GM19025 (cell line): ENCODE data around the gene MCEMP1.

Experiments
- ATAC-seq: cut with Tn5 transposase; IDR thresholded peaks from one replicate; pipeline ENCODE4 v1.9.1; 2021; ENCODE audit warnings: mild to moderate bottlenecking, low read depth, moderate library complexity; ENCODE audit not compliant: unreplicated experiment

MCEMP1 gene

GRCh38 chr19:7676854-7677253 lies at the start of gene MCEMP1:
TSS of gene MCEMP1 (plus strand) at chr19:7677090. CDS start at chr19:7677121, 31 bp downstream.
- ATAC-seq = no peak

- no peak for ATAC-seq
Observed at GRCh38 chr19:7627166-7627565, 49.7 kb upstream of the MCEMP1 start.

GRCh38 chr19:7628589-7629311 lies 48.1 kb upstream of the MCEMP1 start:
- no peak for ATAC-seq

- ATAC-seq = peak; percentile 97
Observed at GRCh38 chr19:7629347-7630054, 47.4 kb upstream of the MCEMP1 start, which contains the start of the genes PET100 and XAB2. TSS of gene PET100 (plus strand) at chr19:7629793. CDS start at chr19:7629834, 41 bp downstream. TSS of gene XAB2 (minus strand) at chr19:7629545. CDS start at chr19:7629527, 18 bp downstream.

- ATAC-seq = no peak
Observed at GRCh38 chr19:7631577-7631976, 45.3 kb upstream of the MCEMP1 start.

GRCh38 chr19:7632340-7633203 lies 44.3 kb upstream of the MCEMP1 start:
- ATAC-seq = no peak

GRCh38 chr19:7633698-7634097 lies 43.2 kb upstream of the MCEMP1 start, which contains the start of gene PCP2:
TSS of gene PCP2 (minus strand) at chr19:7633719. CDS start at chr19:7633457, 262 bp downstream.
- ATAC-seq = no peak

GRCh38 chr19:7635670-7636069 lies 41.2 kb upstream of the MCEMP1 start:
- ATAC-seq = no peak

- ATAC-seq = no peak
Observed at GRCh38 chr19:7636317-7636690, 40.6 kb upstream of the MCEMP1 start.

- peak; percentile 82 for ATAC-seq
Observed at GRCh38 chr19:7636691-7637373, 40.1 kb upstream of the MCEMP1 start, which contains the start of gene STXBP2. TSS of gene STXBP2 (plus strand) at chr19:7637110. CDS start at chr19:7637150, 40 bp downstream.

- ATAC-seq = no peak
Observed at GRCh38 chr19:7637374-7638256, 39.3 kb upstream of the MCEMP1 start.

- no peak for ATAC-seq
Observed at GRCh38 chr19:7638802-7639465, 38.0 kb upstream of the MCEMP1 start.

- ATAC-seq = no peak
Observed at GRCh38 chr19:7639863-7640348, 37.0 kb upstream of the MCEMP1 start.

- no peak for ATAC-seq
Observed at GRCh38 chr19:7640803-7641202, 36.1 kb upstream of the MCEMP1 start.

- ATAC-seq = no peak
Observed at GRCh38 chr19:7641290-7642276, 35.3 kb upstream of the MCEMP1 start.

- ATAC-seq = no peak
Observed at GRCh38 chr19:7642295-7643030, 34.4 kb upstream of the MCEMP1 start.

GRCh38 chr19:7643031-7643415 lies 33.9 kb upstream of the MCEMP1 start:
- no peak for ATAC-seq
